HG02852 (cell line): ENCODE measurements around the gene SUGP2.
"Not testable (repeated sequence)": the region's sequence is repeated elsewhere in the genome, so short reads cannot be mapped to it uniquely, and the experiment has no call there.

Source experiments
- ATAC-seq: cut with Tn5 transposase; IDR thresholded peaks from one replicate; pipeline ENCODE4 v1.9.1; 2021; ENCODE audit warnings: mild to moderate bottlenecking, moderate library complexity; ENCODE audit not compliant: unreplicated experiment

Gene SUGP2

DNA sequence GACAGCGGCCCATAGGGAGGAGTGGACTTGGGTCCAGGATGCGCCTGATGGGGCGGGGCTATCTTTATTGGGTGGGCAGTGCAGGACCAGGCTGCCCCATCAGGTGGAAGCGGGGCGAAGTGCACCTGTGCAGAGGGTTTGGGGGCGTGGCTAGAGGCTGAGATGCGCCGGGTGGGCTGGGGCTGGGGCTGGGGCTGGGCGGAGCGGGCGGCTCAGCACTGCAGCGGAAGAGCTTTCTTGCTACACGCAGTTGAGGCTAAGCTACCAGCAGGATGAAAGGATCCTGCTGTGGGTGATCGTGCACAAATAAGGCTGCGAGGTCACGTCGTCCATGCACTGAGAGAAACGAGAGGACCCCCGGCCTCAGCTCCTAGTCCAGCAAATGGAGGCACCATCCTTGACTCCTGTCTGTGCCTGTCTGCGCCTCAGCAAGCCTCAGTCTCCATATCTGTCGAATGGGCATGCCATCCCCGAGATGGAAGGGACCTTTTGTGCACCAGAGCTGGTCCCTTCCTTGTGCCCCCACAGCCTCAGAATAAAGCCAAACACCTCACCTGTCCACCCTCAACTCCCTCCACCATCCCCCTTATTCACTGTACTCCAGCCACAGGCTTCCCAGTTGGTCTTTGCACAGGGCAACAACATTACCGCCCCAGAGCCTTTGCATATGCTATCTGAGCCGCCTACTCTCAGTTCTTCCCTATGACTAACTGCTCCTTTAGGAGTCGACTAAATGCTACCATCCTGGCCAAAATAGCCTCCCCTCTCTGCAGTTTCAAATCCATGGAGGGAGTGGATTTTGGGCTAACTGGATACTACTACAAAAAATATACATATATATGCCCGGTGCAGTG, 71.3 kb downstream of the SUGP2 start:
- no peak for ATAC-seq

DNA sequence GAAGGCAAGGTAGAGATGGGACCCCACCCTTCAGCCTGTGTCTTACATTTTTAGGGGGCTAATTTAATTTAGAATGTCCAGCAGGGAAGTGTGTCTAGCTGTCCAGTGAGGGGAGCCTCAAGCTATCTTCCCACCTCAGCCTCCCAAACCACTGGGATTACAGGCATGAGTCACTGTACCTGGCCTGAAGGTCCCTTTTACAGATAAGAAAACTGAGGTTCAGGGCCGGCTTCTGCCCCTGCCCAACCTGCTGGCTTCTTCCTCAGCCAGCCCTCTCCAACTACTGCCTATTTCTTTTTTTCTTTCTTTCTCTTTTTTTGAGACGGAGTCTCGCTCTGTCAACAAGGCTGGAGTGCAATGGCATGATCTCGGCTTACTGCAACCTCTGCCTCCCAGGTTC, 72.9 kb downstream of the SUGP2 start:
- no peak for ATAC-seq

- ATAC-seq: no peak
Observed at GRCh38 chr19:18955042-18955441, 78.3 kb downstream of the SUGP2 start.

GRCh38 chr19:18954094-18954493, 79.2 kb downstream of the SUGP2 start:
- no peak for ATAC-seq

DNA sequence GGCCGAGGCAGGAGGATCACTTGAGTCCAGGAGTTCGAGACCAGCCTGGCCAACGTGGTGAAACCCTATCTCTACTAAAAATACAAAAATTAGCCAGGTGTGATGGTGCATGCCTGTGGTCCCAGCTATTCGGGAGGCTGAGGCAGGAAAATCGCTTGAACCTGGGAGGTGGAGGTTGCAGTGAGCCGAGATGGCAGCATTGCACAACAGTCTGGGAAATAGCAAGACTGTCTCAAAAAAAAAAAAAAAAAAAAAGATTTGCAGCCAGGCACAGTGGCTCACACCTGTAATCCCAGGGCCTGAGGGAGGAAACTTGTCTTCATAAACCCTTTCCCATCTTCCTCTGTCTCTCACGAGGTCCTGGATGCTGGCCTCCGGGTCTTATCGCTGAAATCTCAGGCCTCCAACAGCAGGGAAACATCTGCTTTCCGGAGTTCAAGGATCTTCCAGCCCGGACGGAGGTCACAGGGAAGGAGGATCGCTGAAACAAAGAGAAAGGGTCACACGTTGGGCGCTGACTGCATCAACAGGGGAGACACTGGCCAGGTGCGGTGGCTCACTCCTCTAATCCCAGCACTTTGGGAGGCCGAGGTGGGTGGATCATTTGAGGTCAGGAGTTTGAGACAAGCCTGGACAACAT, 80.8 kb downstream of the SUGP2 start:
- not testable (repeated sequence) for ATAC-seq

DNA sequence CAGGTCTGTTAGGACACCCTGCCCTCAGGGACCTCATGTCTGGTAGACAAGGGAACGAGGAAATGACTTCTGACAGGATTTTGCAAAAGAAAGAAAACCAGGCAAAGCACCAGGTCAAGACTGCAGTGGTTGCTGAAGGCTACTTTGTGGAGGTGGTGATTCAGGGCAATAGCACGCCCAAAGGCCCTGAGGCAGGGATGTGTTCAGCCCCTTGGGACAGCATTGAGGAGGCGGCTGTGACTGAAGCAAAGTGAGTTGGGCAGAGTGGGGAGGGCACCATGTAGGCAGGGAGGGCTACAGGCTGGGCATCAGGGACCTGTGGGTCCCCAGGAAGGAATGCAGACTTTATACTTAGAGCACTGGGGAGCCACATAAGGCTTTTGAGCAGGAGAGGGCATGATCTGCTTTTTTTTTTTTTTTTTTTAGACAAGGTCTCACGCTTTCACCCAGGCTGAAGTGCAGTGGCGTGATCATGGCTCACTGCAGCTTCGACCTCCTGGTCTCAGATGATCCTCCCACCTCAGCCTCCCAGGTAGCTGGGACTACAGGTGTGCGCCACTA, 81.5 kb downstream of the SUGP2 start:
- no peak for ATAC-seq

DNA sequence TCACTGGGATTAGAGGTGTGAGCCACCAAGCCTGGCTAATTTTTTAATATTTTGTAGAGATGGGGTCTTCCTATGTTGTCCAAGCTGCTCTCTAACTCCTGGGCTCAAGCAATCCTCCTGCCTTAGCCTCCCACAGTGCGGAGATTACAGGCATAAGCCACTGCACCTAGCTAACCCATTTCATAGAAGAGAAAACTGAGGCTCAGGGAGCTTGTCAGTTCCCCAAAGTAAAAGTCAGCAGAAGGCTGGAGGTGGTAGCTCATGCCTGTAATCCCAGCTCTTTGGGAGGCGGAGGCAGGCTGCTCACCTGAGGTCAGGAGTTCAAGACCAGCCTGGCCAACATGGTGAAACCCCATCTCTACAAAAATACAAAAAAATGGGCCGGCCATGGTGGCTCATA, 83.5 kb downstream of the SUGP2 start:
- ATAC-seq: no peak

GRCh38 chr19:18948976-18949356, 84.4 kb downstream of the SUGP2 start:
- ATAC-seq: no peak

DNA sequence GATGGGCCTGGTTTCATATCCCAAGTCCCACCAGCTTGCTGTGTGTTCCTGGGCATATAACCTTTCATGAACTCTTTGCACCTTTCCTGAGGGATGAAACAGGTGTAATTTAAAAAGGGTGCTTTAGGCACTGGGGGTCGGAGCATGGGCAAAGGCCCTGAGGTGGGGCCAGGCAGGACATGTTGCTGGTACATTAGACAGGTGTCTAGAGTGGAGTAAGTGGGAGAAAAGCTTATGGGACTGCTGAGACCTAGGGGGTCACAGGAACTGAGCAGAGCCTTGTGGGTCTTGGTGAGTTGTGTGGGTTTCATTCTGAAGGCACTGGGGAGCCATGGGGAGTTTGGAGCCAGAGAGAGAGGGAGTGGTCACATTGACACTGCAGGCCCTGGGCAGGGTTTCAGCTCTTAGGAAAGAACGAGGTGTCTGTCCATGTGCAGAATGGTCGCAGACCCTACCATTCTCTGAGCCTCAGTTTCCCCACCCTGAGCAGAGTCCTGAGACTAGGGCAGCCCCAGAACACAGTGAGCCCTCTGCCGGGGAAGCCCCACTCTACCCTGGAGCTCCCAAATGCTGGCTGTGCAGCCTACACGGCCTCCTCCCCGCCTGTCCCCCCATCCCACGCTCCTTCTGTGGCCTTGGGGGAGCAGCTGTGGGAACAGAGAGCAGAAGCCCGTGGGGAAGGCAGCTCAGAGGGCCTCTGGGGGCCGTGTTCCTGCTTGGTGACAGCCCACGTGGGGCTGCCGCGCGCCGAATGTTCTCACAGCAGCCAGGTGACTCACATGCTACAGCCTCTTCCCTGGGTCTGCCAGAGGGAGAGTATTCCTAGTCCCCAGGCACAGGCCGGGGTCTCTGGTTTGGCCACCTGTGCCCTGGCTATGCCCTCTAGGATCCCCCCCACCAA, 85.0 kb downstream of the SUGP2 start:
- ATAC-seq: no peak

DNA sequence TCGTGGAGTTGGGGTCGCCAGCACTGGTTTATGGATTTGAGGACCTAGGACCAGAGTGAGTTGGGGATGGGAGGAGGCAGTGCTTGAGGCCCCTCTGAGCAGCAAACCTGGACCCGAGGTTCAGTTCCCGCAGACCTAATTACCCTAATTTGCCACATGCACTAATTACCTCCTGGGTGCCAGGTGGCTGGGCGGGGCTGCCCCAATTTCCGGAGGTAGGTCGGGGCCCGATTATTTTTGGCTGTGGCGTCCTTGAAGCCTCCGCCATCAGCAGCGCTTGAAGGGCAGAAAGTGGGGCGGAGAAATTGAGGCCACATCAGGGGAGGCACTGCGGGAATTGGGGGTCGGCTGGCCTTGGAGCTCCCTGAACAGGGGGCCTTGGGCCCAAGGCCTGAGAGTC, 86.4 kb downstream of the SUGP2 start:
- ATAC-seq: no peak

DNA sequence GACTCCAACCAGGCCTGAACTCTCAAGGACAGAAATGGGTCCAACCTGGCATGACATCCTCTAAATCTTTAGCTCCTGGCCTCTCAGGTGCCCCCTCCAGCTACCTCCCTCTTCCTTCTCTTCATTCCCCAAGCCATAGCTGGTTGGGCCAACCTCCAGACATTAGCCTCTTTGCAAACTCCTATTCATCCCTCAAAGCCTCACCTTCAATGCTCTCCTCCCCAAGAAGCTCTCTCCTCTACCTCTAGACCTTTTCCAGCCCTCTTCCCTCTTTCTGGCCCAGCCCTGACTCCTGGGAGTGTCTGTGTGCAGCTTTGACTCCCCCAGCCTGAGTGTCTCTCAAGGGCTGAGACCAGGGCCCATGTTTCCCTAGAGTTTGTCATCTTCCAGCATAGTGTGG, 87.0 kb downstream of the SUGP2 start:
- ATAC-seq: no peak

DNA sequence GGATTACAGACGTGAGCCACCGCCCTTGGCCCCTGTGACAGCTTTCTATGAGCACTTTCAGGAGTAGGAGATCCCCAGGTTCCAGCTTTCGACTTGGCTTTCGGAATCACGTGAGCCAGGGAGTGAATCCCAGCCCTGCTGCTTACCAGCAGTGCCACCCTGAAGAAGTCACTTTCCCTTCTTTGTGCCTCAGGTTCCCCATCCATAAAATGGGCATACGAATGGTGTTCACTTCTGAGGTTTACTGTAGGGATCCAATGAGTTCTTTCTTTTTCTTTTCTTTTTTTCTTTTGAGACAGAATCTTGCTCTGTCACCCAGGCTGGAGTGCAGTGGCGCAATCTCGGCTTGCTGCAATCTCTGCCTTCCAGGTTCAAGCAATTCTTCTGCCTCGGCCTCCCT, 88.0 kb downstream of the SUGP2 start:
- ATAC-seq: no peak

- ATAC-seq: no peak
Observed at GRCh38 chr19:18943465-18943864, 89.9 kb downstream of the SUGP2 start.

GRCh38 chr19:18942692-18943091, 90.6 kb downstream of the SUGP2 start:
- ATAC-seq: no peak

DNA sequence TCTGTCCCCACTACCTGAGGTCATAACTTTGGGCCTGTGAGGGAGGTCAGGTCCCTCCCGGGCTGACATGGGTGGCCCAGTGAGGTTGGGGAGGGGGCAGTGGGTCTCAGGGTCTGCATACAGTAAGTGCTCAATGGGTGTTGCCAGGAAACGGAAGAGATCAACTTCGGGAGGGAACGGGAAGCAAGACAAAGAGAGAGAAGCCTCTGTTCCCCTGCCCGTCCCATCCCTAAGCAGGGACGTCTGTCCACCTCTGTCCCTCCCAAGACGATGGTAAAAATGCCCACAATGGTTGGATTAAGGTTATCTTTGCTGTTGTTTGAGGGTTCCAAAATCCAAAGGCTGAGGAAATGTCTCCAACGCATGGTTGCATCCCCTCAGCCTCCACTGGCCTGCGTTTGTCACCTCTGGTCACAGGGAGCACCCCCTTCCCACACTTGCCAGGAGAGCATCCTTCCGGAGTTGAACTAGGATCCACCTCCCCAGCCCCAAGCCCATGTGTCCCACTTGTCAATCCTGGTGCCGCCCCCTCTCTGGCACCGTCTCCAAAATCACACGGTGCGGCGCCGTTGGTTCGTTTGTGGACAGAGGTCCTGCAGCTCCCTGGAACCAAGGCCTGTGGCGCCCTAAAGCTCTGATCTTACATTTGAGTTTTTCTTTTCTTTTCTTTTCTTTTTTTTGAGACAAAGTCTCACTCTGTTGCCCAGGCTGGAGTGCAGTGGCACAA, 91.5 kb downstream of the SUGP2 start:
- no peak for ATAC-seq
